ENCODE data around the gene WDR6. TPM values are rescaled to one million over a fixed set of nuclear protein-coding genes. Genes with fewer than 3 reads are reported as not detected.

The WDR6 gene
- polyA plus RNA-seq, 1 donor from 2014 or later = 81.4 TPM

Other genes starting within 250 kb of the WDR6 start
- 10.0 TPM for gene PRKAR2A, start 159.5 kb upstream of the WDR6 start, polyA plus RNA-seq
- gene SLC25A20, start 108.5 kb upstream of the WDR6 start, polyA plus RNA-seq = 13.7 TPM
- 88.4 TPM for gene ARIH2, start 88.5 kb upstream of the WDR6 start, polyA plus RNA-seq
- 20.4 TPM for gene P4HTM, start 17.1 kb upstream of the WDR6 start, polyA plus RNA-seq
- 25.4 TPM for gene DALRD3, start 11.2 kb downstream of the WDR6 start, polyA plus RNA-seq
- gene NDUFAF3, start 14.7 kb downstream of the WDR6 start, polyA plus RNA-seq = 188 TPM
- gene IMPDH2, start 22.0 kb downstream of the WDR6 start, polyA plus RNA-seq = 96.7 TPM
- 23.6 TPM for gene QRICH1, start 86.7 kb downstream of the WDR6 start, polyA plus RNA-seq
- gene QARS1, start 97.4 kb downstream of the WDR6 start, polyA plus RNA-seq = 117 TPM
- gene USP19, start 113.4 kb downstream of the WDR6 start, polyA plus RNA-seq = 23.5 TPM
- gene LAMB2, start 125.7 kb downstream of the WDR6 start, polyA plus RNA-seq = not detected
- 1.7 TPM for gene CCDC71, start 158.9 kb downstream of the WDR6 start, polyA plus RNA-seq
- gene KLHDC8B, start 164.2 kb downstream of the WDR6 start, polyA plus RNA-seq = 0.54 TPM

Data from IgD-negative memory B cell (primary cell).